DMS 273 treated with DMSO at 0.1 percent for 48 hours (cell line): ENCODE results near the gene RIC8A.
A peak's percentile ranks its signal among the peaks of the same experiment; 100 is the strongest.
"Not testable (repeated sequence)": the region's sequence is repeated elsewhere in the genome, so short reads cannot be mapped to it uniquely, and the experiment has no call there.

ENCODE experiments used
- DNase-seq: peaks from one replicate; lab custom pipeline; 2025; lab: John Stamatoyannopoulos, UW

RIC8A gene

DNA sequence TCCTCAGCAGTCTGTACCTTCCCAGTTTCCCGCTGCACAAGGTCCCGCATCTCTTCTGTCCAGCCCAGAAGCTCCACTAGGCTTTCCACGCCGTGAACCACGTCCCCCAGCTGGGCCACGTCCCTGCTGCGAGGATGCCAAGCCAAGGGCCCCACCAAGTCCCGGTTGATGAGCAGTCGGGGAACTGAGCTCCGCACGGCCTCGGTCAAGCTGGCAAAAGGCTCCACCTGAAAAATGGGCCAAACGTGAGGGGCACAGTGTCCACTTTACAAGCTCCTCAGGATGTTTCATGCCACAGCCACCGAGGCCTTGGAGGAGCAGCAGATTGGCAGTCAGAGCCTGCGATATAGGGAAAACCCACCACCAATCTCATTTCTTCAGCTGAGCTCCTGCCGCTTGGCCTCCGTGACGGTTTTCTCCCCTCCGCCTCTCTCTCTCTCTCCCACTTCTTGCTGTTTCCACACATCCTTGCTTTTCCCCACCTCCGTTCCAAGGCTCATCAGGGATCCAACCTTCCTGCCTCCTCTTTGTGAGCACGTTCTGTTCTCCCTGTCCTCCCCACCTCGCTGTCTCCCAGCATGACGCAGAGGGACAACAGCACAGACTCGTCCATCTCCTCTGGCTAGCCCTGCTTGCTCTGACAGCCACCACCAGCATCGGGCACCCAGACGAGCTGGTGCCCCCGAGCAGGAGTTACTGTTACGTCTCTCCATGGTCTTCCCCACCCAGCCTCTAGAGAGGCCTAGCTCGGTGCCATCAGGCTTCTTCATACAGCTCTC is 11.5 kb downstream of the RIC8A start:
- DNase-seq, result no peak

- not testable (repeated sequence) for DNase-seq
These were observed 13.2 kb downstream of the RIC8A start for GRCh38 chr11:220641-221215.

- DNase-seq, result no peak
These were observed 14.0 kb downstream of the RIC8A start for GRCh38 chr11:221539-221938.

- no peak for DNase-seq
These were observed 14.7 kb downstream of the RIC8A start for GRCh38 chr11:221998-222789.

GRCh38 chr11:223026-223789 is 15.7 kb downstream of the RIC8A start:
- DNase-seq, result no peak

GRCh38 chr11:223884-224283 is 16.4 kb downstream of the RIC8A start:
- DNase-seq, result no peak

DNA sequence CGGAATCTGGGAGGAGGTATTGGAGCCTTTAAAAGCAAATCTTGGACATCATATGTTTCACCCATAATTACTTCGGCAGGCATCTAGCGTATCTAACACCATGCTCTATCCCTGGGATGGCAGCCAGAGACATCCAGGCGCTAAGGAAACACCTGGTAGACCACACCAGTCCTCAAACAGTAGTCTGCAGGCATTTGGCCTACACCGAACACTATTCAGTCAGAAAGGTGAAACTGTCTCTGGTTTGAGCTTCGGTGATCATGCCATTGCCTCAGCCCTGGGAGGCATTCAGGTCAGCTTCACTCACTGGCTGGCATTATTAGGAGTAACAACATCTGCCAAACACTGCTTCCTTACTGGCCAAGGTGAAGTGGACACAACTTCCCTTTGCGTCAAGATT is 16.9 kb downstream of the RIC8A start:
- DNase-seq, result no peak

- DNase-seq, result no peak
These were observed 18.4 kb downstream of the RIC8A start for GRCh38 chr11:225734-226453.

DNA sequence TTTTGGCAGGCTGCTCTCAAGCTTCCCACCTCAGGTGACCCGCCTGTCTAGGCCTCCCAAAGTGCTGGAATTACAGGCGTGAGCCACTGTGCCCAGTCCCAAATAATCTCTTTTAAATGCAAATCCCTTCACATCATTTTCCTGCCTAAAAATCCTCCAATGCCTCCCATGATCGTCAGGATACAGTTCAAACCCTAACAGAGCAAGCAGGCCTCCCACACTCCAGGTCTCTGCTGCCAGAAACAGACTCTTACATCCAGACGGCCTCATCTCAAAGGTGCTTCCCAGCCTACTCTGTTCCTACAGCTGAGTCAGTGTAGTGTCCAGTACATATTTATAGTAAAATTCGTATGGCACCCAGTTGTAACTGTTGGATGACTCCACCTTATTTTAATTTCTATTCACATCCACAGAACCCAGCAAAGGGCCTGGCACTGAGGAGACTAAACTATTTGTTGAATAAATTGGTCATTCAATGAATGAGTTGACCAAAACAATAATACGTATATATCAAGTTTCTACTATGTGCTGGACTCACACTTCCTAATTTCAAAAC is 20.4 kb downstream of the RIC8A start:
- DNase-seq, result no peak

GRCh38 chr11:230431-230830 is 22.9 kb downstream of the RIC8A start:
- no peak for DNase-seq

DNA sequence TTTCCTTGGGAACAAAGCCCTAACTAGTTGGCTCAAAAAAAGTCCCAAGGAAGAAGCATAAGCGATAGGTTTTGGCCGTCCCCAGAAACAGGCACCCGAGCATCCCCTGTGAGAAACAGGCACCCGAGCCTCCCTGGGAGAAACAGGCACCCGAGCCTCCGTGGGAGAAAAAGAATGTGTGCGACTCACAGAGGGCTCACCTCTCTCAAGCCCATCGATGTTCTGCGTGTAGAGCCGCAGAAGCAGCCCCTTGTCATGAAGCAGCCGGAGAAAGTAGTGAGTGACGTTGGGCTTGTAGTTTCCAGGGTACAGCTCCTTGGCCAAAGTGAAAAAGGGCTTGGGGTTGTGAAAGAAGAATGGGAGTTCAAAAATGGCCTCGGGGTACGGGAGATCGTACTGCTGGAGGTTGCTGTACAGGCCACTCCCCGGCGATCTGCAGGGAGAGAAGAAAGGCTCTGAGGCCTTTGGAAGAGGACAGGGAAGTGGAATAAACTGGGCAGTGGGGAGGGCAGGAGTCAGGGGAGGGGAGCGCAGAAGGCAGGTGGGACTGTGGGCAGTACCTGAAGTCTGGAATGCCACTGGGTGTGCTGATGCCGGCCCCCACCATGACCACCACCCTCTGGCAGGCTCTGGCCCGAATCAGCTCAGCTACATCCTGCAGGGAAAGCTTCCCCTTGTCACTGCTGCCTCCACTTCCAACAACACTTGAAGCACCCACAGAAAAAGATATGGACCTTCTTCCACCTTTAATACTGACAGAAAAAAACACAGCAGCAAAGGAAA is 25.5 kb downstream of the RIC8A start:
- no peak for DNase-seq

GRCh38 chr11:235180-235579 is 27.7 kb downstream of the RIC8A start:
- no peak for DNase-seq

DNA sequence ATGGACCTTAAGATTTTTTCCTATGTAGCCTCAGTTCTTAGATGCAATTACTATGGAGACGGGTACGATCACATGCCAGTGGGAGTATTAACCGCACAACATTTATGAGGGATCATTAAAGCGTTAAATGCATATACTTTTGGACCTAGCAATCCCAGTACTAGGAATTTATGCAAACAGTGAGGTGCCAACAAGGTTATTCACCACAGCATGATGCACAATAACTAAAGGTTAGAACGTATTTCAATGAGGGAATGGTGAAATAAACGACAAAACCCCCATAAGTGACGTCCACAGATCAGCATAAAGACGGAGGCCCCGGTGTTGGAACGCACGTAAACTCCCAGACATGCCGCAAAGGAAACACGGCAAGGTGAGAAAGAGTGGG is 28.1 kb downstream of the RIC8A start:
- DNase-seq, result no peak

GRCh38 chr11:235997-236773 is 28.7 kb downstream of the RIC8A start, which contains the start of gene SIRT3:
TSS of gene SIRT3 (minus strand) at chr11:236342. CDS start at chr11:236328, 14 bp downstream.
- peak; percentile 29 for DNase-seq

GRCh38 chr11:236774-237767 is 29.6 kb downstream of the RIC8A start, which contains the start of gene PSMD13:
TSS of gene PSMD13 (plus strand) at chr11:236976. CDS start at chr11:237050, 74 bp downstream.
- peak; percentile 21 for DNase-seq

GRCh38 chr11:238346-238745 is 30.8 kb downstream of the RIC8A start:
- DNase-seq, result not testable (repeated sequence)

DNA sequence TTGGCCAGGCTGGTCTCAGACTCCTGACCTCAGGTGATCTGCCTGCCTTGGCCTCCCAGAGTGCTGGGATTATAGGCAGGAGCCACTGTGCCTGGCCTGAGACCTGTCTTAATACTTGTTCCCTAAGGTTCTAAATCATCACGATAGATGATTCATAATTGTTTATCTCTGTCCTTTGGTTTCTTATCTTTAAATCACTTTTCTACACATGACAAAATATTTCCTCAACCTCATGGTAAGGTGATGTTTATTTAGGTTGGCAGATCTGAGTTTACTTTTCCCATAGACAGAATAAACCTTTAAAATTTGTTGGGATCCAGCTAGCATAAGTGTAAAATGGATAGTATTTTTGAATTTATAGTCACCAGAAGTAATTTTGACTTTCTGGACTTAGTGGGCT is 32.8 kb downstream of the RIC8A start:
- no peak for DNase-seq

DNA sequence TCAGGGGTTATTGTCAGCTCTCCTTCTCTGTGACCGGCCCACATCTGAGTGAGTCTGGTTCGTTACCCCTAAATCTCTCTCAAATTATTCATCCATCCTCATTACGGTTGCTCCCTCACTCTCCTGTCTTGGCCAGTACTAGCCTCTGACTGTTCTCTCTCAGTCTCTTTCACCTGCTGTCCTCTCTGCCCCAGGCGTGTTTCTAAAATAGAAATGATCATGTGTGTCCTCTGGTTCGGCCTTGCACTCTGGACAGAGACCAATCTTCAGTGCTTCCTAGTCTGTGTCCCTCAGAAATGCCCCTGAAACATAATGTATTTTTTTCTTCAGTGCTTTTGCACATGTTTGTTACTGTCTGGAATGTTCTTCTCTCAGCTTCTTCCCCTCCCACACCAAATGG is 34.1 kb downstream of the RIC8A start:
- no peak for DNase-seq
